Activated naive CD4-positive, alpha-beta T cell treated with anti-CD3 and anti-CD28 coated beads, Interleukin-2, amount 50 U/mL, for 72 hours (primary cell): Measurements from ENCODE around the gene SFXN3. TPM values are rescaled to one million over a fixed set of nuclear protein-coding genes. Genes with fewer than 3 reads are reported as not detected.

Experiments used
- total RNA-seq, 2 donors: library from RNA; stranded (reverse); gene quantifications; one replicate each; pipeline ENCODE4 v1.2.3, GENCODE V29; 2022

SFXN3 gene
- total RNA-seq, 2 donors from 2014 or later: 36.9 to 43.9 TPM

Other genes starting within 250 kb of the SFXN3 start
- 10 to 100 TPM; 34.8 to 67.1 TPM for gene SLF2, start 118.3 kb upstream of the SFXN3 start, total RNA-seq
- 1 to 10 TPM in 1 of 2 donors, under 1 TPM in 1; 0.39 to 3.2 TPM for gene SEMA4G, start 61.7 kb upstream of the SFXN3 start, total RNA-seq
- gene MRPL43, start 43.7 kb upstream of the SFXN3 start, total RNA-seq: 10 to 100 TPM; 42.4 to 53.3 TPM
- 10 to 100 TPM; 11.6 to 17.0 TPM for gene TWNK, start 43.7 kb upstream of the SFXN3 start, total RNA-seq
- gene LZTS2, start 31.4 kb upstream of the SFXN3 start, total RNA-seq: 10 to 100 TPM in 1 of 2 donors, 1 to 10 TPM in 1; 6.8 to 19.2 TPM
- 1 to 10 TPM in 1 of 2 donors, under 1 TPM in 1; 0.80 to 1.3 TPM for gene PDZD7, start 105 bp upstream of the SFXN3 start, total RNA-seq
- gene KAZALD1, start 30.8 kb downstream of the SFXN3 start, total RNA-seq: 1 to 10 TPM in 1 of 2 donors, under 1 TPM in 1; 0.60 to 1.3 TPM
- not detected for gene TLX1, start 100.1 kb downstream of the SFXN3 start, total RNA-seq
- not detected for gene LBX1, start 198.2 kb downstream of the SFXN3 start, total RNA-seq